Neural progenitor cell (in vitro differentiated cells): ENCODE data around the gene KLF13. TPM values are rescaled to one million over a fixed set of nuclear protein-coding genes. Genes with fewer than 3 reads are reported as not detected.

Experiments
- DNase-seq: peaks from one replicate; pipeline ENCODE4 v3.0.0-alpha.2; 2016; ENCODE audit warnings: low spot score
- H2AFZ ChIP-seq: fragments of 200-600 bp; sonication (generic); replicated peaks from 2 replicates; pipeline ENCODE4 v1.6.1; 2016; ENCODE audit warnings: antibody characterized with exemption
- H3F3A ChIP-seq: fragments of 200-600 bp; sonication (generic); 2 replicates; pipeline ENCODE4 v1.6.1; 2016; ENCODE audit warnings: antibody characterized with exemption, low read depth
- H3K27ac ChIP-seq: fragments of 200-600 bp; sonication (generic); 2 replicates; pipeline ENCODE4 v1.5.1; 2016; ENCODE audit warnings: mild to moderate bottlenecking
- H3K27me3 ChIP-seq: fragments of 200-600 bp; sonication (generic); 2 replicates; pipeline ENCODE4 v1.6.1; 2016; ENCODE audit warnings: mild to moderate bottlenecking, moderate library complexity
- H3K36me3 ChIP-seq: fragments of 200-600 bp; sonication (generic); 2 replicates; pipeline ENCODE4 v1.5.1; 2016
- H3K4me1 ChIP-seq: fragments of 200-600 bp; sonication (generic); 2 replicates; pipeline ENCODE4 v1.6.1; 2016; ENCODE audit warnings: mixed run types
- H3K4me2 ChIP-seq: fragments of 200-600 bp; sonication (generic); 2 replicates; pipeline ENCODE4 v1.6.1; 2016
- H3K4me3 ChIP-seq: fragments of 200-600 bp; sonication (generic); 2 replicates; pipeline ENCODE4 v1.5.1; 2016
- H3K79me2 ChIP-seq: fragments of 200-600 bp; sonication (generic); 2 replicates; pipeline ENCODE4 v1.6.1; 2016; ENCODE audit warnings: low read depth
- H3K9ac ChIP-seq: fragments of 200-600 bp; sonication (generic); 2 replicates; pipeline ENCODE4 v1.6.1; 2016
- H3K9me3 ChIP-seq: fragments of 200-600 bp; sonication (generic); 2 replicates; pipeline ENCODE4 v1.5.1; 2016; ENCODE audit warnings: low read depth
- H4K20me1 ChIP-seq: fragments of 200-600 bp; sonication (generic); 2 replicates; pipeline ENCODE4 v1.6.1; 2016; ENCODE audit warnings: low read depth
- H3K27ac Mint-ChIP-seq: 3 replicates; pipeline ENCODE4 v1.8.0; 2021; ENCODE audit warnings: mixed read lengths
- H3K27me3 Mint-ChIP-seq: 2 replicates; pipeline ENCODE4 v1.8.0; 2022; ENCODE audit warnings: low read depth, mild to moderate bottlenecking, inconsistent platforms, moderate library complexity, mixed read lengths; ENCODE audit not compliant: insufficient read depth
- H3K36me3 Mint-ChIP-seq: 3 replicates; pipeline ENCODE4 v1.8.0; 2021; ENCODE audit warnings: mixed read lengths
- H3K4me1 Mint-ChIP-seq: 3 replicates; pipeline ENCODE4 v1.8.0; 2021; ENCODE audit warnings: mixed read lengths
- H3K4me3 Mint-ChIP-seq: 3 replicates; pipeline ENCODE4 v1.8.0; 2021; ENCODE audit warnings: mild to moderate bottlenecking, moderate library complexity, mixed read lengths
- H3K9me3 Mint-ChIP-seq: 3 replicates; pipeline ENCODE4 v1.8.0; 2020; ENCODE audit warnings: mixed read lengths
- EZH2 ChIP-seq: fragments of 200-600 bp; sonication (generic); IDR thresholded peaks from 2 replicates; pipeline ENCODE4 v1.6.1; 2017; ENCODE audit warnings: antibody characterized with exemption, mild to moderate bottlenecking, moderate library complexity
- EZH2phosphoT487 ChIP-seq: fragments of 200-600 bp; sonication (generic); IDR thresholded peaks from 2 replicates; pipeline ENCODE4 v1.6.1; 2017; ENCODE audit warnings: antibody characterized with exemption
- total RNA-seq: library from RNA; depleted of rRNA; stranded (reverse); fragments of >200 nt; gene quantifications from 2 replicates; pipeline ENCODE4 v1.2.3, GENCODE V29; 2015; ENCODE audit warnings: low replicate concordance
- TF ChIP-seq, protein P1 (sequence below): fragments of 200-600 bp; sonication (generic); IDR thresholded peaks from 2 replicates; pipeline ENCODE4 v1.5.1; 2017; ENCODE audit warnings: antibody characterized with exemption, mild to moderate bottlenecking

KLF13 gene
- total RNA-seq, 1 donor from 2014 or later, result 11.9 TPM

DNA sequence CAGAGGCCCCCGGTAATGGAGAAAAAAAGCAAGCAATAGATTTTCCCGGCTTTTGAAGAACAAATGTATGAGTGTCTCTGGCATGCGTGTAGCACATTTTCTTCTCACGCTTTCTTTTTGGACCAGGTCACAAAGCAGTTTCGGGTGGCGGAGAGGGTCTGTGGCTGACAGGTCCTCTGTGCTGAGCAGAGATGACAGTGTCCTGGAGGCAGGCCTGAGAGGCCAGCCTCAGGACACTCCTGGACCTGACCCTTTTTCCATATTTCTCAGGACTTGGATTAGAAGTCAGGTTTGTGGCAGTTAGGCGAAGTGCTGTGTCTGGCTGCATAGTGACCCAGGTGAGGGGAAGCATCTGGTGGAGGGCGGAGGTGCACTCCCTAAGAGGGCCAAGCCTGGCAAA is 52.9 kb downstream of the KLF13 start:
- H3K36me3 Mint-ChIP-seq, result peaks cover 19% of the 10 kb centered on the region

DNA sequence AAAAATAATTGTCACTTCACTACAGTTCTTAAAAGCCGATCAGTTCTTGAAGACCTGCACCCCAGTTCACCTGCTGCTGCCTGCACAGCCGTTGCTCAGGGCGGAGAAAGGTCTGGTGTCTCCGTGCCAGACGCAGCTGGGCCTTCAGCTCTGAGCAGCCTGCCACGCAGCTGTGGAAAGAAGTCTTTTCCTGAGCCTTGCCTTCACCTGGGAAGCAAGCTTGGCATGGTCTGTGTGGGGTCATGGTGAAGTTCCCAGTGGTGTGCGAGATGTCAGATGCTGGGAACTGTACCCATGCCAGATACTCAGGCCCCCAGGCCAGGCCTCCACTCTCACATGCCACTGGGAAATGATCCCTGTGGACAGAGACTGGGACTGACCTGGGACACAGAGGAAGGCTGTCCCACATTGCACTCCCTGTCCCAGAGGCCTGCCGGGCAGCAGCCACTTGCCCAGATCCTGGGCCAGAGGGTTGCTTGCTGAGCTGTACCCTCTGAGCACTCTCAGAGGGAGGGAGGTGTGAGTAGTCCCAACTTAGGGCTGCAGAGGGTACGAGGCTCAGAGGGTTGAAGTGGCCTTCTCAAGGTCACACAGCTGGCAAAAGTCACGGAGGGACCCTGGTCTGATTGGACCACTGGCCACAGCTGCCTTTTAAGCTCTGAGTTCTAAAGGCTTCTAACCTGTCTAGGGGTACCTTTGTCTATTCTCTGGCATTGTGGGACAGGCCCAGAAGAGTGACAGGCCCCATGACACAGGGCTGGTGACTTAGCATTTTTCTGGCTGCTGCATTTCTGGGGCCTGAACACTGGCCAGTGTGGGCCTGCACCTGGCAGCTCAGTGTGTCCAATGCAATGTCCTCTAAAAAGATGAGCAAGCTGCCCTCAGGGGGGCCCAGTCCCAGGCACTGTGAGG is 55.4 kb downstream of the KLF13 start:
- H3K27me3 ChIP-seq, result no peaks in the 10 kb centered on the region
- DNase-seq, result no peak
- no peaks in the 10 kb centered on the region for H3K9me3 ChIP-seq
- Mint-ChIP-seq H3K4me3 (no peak overlapping the region), H3K36me3 (peaks cover 19% of the 10 kb centered on the region), H3K27ac (no peak overlapping the region), H3K4me1 (no peaks in the 10 kb centered on the region), H3K27me3 (peaks cover 12% of the 10 kb centered on the region), H3K9me3 (peaks cover 4% of the 10 kb centered on the region)
- no peak overlapping the region for H2AFZ ChIP-seq
- H3K4me2 ChIP-seq, result no peak overlapping the region
- H3F3A ChIP-seq, result no peaks in the 10 kb centered on the region
- no peak overlapping the region for H3K9ac ChIP-seq
- H3K79me2 ChIP-seq, result no peaks in the 10 kb centered on the region
- H3K4me1 ChIP-seq, result no peaks in the 10 kb centered on the region
- no peak for TF ChIP-seq EZH2
- no peak for TF ChIP-seq EZH2phosphoT487
- TF ChIP-seq, protein P1, sequence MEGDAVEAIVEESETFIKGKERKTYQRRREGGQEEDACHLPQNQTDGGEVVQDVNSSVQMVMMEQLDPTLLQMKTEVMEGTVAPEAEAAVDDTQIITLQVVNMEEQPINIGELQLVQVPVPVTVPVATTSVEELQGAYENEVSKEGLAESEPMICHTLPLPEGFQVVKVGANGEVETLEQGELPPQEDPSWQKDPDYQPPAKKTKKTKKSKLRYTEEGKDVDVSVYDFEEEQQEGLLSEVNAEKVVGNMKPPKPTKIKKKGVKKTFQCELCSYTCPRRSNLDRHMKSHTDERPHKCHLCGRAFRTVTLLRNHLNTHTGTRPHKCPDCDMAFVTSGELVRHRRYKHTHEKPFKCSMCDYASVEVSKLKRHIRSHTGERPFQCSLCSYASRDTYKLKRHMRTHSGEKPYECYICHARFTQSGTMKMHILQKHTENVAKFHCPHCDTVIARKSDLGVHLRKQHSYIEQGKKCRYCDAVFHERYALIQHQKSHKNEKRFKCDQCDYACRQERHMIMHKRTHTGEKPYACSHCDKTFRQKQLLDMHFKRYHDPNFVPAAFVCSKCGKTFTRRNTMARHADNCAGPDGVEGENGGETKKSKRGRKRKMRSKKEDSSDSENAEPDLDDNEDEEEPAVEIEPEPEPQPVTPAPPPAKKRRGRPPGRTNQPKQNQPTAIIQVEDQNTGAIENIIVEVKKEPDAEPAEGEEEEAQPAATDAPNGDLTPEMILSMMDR, result no peak
- H4K20me1 ChIP-seq, result no peaks in the 10 kb centered on the region
- no peaks in the 10 kb centered on the region for H3K36me3 ChIP-seq
- H3K27ac ChIP-seq, result no peak overlapping the region
- no peak overlapping the region for H3K4me3 ChIP-seq

More for the DNA sequence above, 52.9 kb downstream of the KLF13 start:
- Mint-ChIP-seq H3K27ac (no peak overlapping the region), H3K4me3 (no peak overlapping the region), H3K4me1 (no peaks in the 10 kb centered on the region), H3K27me3 (peaks cover 10% of the 10 kb centered on the region), H3K9me3 (peaks cover 4% of the 10 kb centered on the region)
- Histone ChIP-seq H3K27ac (no peak overlapping the region), H3K4me2 (no peak overlapping the region), H3K27me3 (no peaks in the 10 kb centered on the region), H3K4me3 (no peak overlapping the region), H3K9ac (no peak overlapping the region), H3K36me3 (no peaks in the 10 kb centered on the region), H2AFZ (no peak overlapping the region), H4K20me1 (no peaks in the 10 kb centered on the region), H3F3A (no peaks in the 10 kb centered on the region), H3K79me2 (no peaks in the 10 kb centered on the region), H3K9me3 (no peaks in the 10 kb centered on the region), H3K4me1 (no peaks in the 10 kb centered on the region)
- no peak for TF ChIP-seq EZH2phosphoT487
- TF ChIP-seq, protein P1, result no peak
- no peak for TF ChIP-seq EZH2
- no peak for DNase-seq

DNA sequence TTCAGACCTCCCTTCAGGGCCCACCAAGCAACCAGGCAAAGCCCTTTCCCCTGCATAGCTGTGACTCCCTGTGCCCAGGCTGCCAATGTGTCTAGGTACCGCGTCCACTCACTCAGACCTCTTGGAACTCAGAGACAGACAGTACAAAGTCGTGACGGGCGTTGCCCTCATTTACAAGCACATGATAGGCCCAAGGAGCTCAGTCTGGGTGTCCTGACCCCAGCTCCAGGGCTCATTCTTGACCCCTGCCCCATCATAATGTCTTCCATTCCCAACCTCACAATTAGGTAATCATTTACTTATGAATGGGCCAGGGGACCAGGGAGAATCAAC is 56.0 kb downstream of the KLF13 start:
- Histone ChIP-seq H3K36me3 (no peaks in the 10 kb centered on the region), H4K20me1 (no peaks in the 10 kb centered on the region), H3K9me3 (no peaks in the 10 kb centered on the region), H3K27me3 (no peaks in the 10 kb centered on the region), H3K9ac (no peak overlapping the region), H3K4me1 (no peaks in the 10 kb centered on the region), H3K4me3 (no peak overlapping the region), H2AFZ (no peak overlapping the region), H3K4me2 (no peak overlapping the region), H3K27ac (no peak overlapping the region), H3F3A (no peaks in the 10 kb centered on the region), H3K79me2 (no peaks in the 10 kb centered on the region)
- H3K9me3 Mint-ChIP-seq, result peaks cover 4% of the 10 kb centered on the region
- H3K36me3 Mint-ChIP-seq, result peaks cover 19% of the 10 kb centered on the region
- DNase-seq, result no peak
- peaks cover 12% of the 10 kb centered on the region for H3K27me3 Mint-ChIP-seq
- H3K4me1 Mint-ChIP-seq, result no peaks in the 10 kb centered on the region
- no peak overlapping the region for H3K27ac Mint-ChIP-seq
- H3K4me3 Mint-ChIP-seq, result no peak overlapping the region
- TF ChIP-seq EZH2 (no peak), EZH2phosphoT487 (no peak)
- TF ChIP-seq, protein P1, result no peak
